Transverse colon (tissue), 3 donors: ENCODE data around the gene TANGO6.

Source experiments
- EP300 ChIP-seq: sonication (generic); formaldehyde crosslinking; IDR thresholded peaks from one replicate; pipeline ENCODE4 v1.6.1; 2017; ENCODE audit warnings: antibody characterized with exemption, low read depth
- TF ChIP-seq, protein P1 (sequence below), 5 experiments: fragments of 200-600 bp in 3 of 5; fragments of 450-650 bp in 2 of 5; sonication (generic) in 3 of 5; IDR thresholded peaks; 1 replicate in 2 of 5; 2 replicates in 3 of 5; pipeline ENCODE4 v1.5.1; 2016 to 2017; ENCODE audit warnings: antibody characterized with exemption in 5 of 5, inconsistent platforms in 3 of 5, mild to moderate bottlenecking in 2 of 5, moderate library complexity in 1 of 5

DNA sequence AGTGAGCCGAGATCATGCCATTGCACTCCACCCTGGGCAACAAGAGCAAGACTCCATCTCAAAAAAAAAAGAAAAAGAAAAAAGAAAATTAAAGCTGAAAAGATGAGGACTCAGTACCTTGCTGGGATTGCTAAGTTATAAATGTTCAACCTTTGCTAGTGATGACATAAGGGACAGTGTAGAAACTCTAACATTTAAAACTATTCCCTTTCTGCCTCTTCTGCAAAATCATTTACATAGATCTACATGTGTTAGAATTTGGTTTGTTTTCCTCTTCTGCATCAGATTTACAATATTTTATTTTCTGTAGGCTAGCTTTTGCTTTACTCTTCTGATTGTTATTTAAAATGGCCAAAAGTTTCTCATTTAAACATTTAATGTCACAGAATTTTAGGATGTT, 212.6 kb downstream of the TANGO6 start:
- TF ChIP-seq, protein P1, sequence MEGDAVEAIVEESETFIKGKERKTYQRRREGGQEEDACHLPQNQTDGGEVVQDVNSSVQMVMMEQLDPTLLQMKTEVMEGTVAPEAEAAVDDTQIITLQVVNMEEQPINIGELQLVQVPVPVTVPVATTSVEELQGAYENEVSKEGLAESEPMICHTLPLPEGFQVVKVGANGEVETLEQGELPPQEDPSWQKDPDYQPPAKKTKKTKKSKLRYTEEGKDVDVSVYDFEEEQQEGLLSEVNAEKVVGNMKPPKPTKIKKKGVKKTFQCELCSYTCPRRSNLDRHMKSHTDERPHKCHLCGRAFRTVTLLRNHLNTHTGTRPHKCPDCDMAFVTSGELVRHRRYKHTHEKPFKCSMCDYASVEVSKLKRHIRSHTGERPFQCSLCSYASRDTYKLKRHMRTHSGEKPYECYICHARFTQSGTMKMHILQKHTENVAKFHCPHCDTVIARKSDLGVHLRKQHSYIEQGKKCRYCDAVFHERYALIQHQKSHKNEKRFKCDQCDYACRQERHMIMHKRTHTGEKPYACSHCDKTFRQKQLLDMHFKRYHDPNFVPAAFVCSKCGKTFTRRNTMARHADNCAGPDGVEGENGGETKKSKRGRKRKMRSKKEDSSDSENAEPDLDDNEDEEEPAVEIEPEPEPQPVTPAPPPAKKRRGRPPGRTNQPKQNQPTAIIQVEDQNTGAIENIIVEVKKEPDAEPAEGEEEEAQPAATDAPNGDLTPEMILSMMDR (IDR thresholded peaks at IDR 0.05), result no peak
- TF ChIP-seq EP300, result no peak
